NT2/D1 (cell line): ENCODE data around the gene NANOS2.
"Not testable (repeated sequence)": the region's sequence is repeated elsewhere in the genome, so short reads cannot be mapped to it uniquely, and the experiment has no call there.

Experiments
- DNase-seq: peaks from one replicate; pipeline ENCODE4 v3.0.0-alpha.2; 2011; ENCODE audit warnings: low read depth, low spot score
- H3K27me3 ChIP-seq: 2 replicates; pipeline ENCODE4 v1.6.0; 2011; ENCODE audit warnings: mild to moderate bottlenecking; ENCODE audit not compliant: insufficient read length, insufficient read depth
- H3K36me3 ChIP-seq: 2 replicates; pipeline ENCODE4 v1.6.1; 2011; ENCODE audit warnings: mild to moderate bottlenecking, low read length, mixed read lengths; ENCODE audit not compliant: insufficient read depth, insufficient read length
- H3K4me1 ChIP-seq: 2 replicates; pipeline ENCODE4 v1.5.1; 2011; ENCODE audit not compliant: insufficient read depth, insufficient read length
- H3K4me3 ChIP-seq: 2 replicates; pipeline ENCODE4 v1.5.1; 2011; ENCODE audit warnings: low read depth; ENCODE audit not compliant: insufficient read length
- H3K9ac ChIP-seq: 2 replicates; pipeline ENCODE4 v1.6.0; 2011; ENCODE audit warnings: low read depth; ENCODE audit not compliant: insufficient read length
- H3K9me3 ChIP-seq: 2 replicates; pipeline ENCODE4 v1.5.1; 2011; ENCODE audit warnings: mild to moderate bottlenecking, low read length; ENCODE audit not compliant: insufficient read depth
- SUZ12 ChIP-seq: IDR thresholded peaks from 2 replicates; pipeline ENCODE4 v1.6.1; 2011; ENCODE audit not compliant: insufficient read length, insufficient read depth; ENCODE audit errors: extremely low read depth
- YY1 ChIP-seq: IDR thresholded peaks from 2 replicates; pipeline ENCODE4 v1.6.1; 2011; ENCODE audit not compliant: insufficient read length, insufficient read depth
- ZNF274 ChIP-seq: IDR thresholded peaks from 2 replicates; pipeline ENCODE4 v1.6.1; 2011; ENCODE audit warnings: mild to moderate bottlenecking, low read depth, low read length

The NANOS2 gene

GRCh38 chr19:45900738-45901431 is 13.7 kb downstream of the NANOS2 start:
- no peaks in the 10 kb centered on the region for H3K9me3 ChIP-seq
- peaks cover 18% of the 10 kb centered on the region for H3K27me3 ChIP-seq
- peaks cover 3% of the 10 kb centered on the region for H3K36me3 ChIP-seq
- H3K9ac ChIP-seq: peak overlapping the region; percentile 74
- peaks cover 3% of the 10 kb centered on the region for H3K4me1 ChIP-seq
- DNase-seq: no peak
- no peak for TF ChIP-seq YY1
- H3K4me3 ChIP-seq: peak overlapping the region; percentile 46

DNA sequence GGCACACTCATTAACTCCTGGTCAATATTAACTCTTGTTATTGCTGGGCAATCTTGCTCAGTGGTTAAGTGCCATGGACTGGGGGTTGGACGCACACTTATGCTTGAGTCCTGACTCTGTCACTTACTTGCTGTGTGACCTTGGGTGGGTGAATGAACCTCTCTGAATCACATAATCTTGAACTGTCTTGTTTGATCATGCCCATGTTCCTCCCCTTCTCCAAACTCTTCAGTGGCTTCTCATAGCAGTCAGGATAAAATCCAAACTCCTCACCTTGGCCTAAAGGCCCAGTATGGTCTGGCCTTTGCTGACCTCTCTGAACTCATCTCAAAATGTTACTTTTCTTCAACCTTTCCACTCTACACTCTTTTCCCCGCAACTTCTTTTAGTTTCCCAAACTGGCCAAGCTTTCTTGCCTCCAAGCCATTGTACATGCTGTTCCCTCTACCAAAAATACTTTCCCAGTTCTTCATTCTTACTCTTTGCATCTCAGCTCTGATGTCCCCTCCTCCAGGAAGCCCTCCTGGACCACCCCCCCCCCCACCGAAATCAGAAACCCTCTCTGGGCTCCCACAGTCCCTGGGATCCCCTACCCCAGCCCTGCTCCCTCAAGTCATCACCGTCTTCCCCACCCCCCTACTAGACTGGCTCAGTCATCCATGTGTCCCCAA is 14.5 kb downstream of the NANOS2 start:
- H3K4me1 ChIP-seq: peaks cover 6% of the 10 kb centered on the region
- DNase-seq: no peak
- no peaks in the 10 kb centered on the region for H3K9me3 ChIP-seq
- H3K36me3 ChIP-seq: peaks cover 3% of the 10 kb centered on the region
- TF ChIP-seq SUZ12: no peak
- no peak overlapping the region for H3K9ac ChIP-seq
- no peak overlapping the region for H3K4me3 ChIP-seq
- peaks cover 18% of the 10 kb centered on the region for H3K27me3 ChIP-seq

GRCh38 chr19:45899253-45899652 is 15.3 kb downstream of the NANOS2 start:
- DNase-seq: no peak
- peaks cover 3% of the 10 kb centered on the region for H3K36me3 ChIP-seq
- no peak overlapping the region for H3K4me3 ChIP-seq
- no peak for TF ChIP-seq YY1
- no peak for TF ChIP-seq SUZ12
- TF ChIP-seq ZNF274: no peak
- no peaks in the 10 kb centered on the region for H3K9me3 ChIP-seq
- no peak overlapping the region for H3K9ac ChIP-seq
- H3K27me3 ChIP-seq: peaks cover 18% of the 10 kb centered on the region
- peaks cover 6% of the 10 kb centered on the region for H3K4me1 ChIP-seq

- DNase-seq: no peak
- TF ChIP-seq YY1 (no peak), ZNF274 (no peak), SUZ12 (no peak)
- H3K36me3 ChIP-seq: peaks cover 3% of the 10 kb centered on the region
- peaks cover 18% of the 10 kb centered on the region for H3K27me3 ChIP-seq
- H3K4me1 ChIP-seq: peaks cover 6% of the 10 kb centered on the region
- H3K9me3 ChIP-seq: no peaks in the 10 kb centered on the region
- no peak overlapping the region for H3K4me3 ChIP-seq
- no peak overlapping the region for H3K9ac ChIP-seq
These were observed 17.2 kb downstream of the NANOS2 start for GRCh38 chr19:45897261-45897812.

GRCh38 chr19:45895983-45896599 is 18.5 kb downstream of the NANOS2 start:
- not testable (repeated sequence) for H3K9ac ChIP-seq, H3K9me3 ChIP-seq, H3K36me3 ChIP-seq, H3K4me3 ChIP-seq, H3K4me1 ChIP-seq, DNase-seq
- peaks cover 12% of the 10 kb centered on the region for H3K27me3 ChIP-seq

DNA sequence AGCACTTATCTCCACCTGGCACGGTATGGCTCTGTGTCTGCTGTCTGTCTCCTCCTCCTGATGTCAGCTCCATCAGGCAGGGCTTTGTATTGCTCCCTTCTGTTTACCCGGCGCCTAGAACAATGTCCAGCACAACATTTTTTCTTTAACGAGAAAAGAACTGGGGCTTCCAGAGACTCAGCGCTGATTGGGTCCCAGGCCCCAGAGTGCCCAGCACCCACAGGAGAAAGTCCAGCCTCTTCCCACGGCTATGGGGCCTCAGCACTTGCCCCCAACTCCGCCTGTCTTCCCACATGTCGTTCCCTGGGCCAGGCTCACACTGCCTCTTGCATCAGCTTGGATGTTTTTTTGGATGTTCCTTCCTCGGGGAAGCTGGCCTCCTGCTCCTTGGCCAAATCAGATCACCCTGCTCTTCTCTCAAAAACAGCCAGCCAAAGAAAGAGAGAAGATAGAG is 19.0 kb downstream of the NANOS2 start:
- H3K4me1 ChIP-seq: peaks cover 3% of the 10 kb centered on the region
- H3K36me3 ChIP-seq: peaks cover 3% of the 10 kb centered on the region
- DNase-seq: no peak
- TF ChIP-seq SUZ12: no peak
- no peak for TF ChIP-seq YY1
- no peak for TF ChIP-seq ZNF274
- H3K9me3 ChIP-seq: no peaks in the 10 kb centered on the region
- no peak overlapping the region for H3K4me3 ChIP-seq
- H3K27me3 ChIP-seq: peaks cover 7% of the 10 kb centered on the region
- H3K9ac ChIP-seq: no peak overlapping the region

DNA sequence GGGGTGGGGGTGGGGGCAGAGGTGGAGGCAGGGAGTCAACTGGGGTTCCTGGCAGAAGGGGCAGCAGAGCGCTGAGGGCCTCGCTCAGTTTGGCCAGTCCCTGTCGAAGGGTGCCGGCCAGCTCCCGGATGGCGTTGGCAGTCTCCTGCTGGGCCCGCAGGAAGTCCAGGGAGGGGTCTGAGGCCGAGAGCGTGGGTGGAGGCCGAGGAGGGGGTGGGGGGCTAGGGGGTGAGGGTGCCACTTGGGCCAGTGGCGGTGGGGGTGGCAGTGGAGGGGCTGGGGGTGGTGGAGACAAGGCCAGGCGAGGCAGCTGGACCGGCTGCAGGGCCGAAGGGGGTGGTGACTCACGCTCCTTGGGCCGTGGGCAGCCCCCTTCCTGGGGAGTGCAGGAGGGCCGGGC is 23.7 kb downstream of the NANOS2 start:
- Histone ChIP-seq H3K4me1 (peaks cover 3% of the 10 kb centered on the region), H3K9me3 (no peaks in the 10 kb centered on the region), H3K4me3 (no peak overlapping the region), H3K27me3 (no peaks in the 10 kb centered on the region), H3K9ac (no peak overlapping the region), H3K36me3 (no peaks in the 10 kb centered on the region)
- TF ChIP-seq SUZ12: no peak
- no peak for TF ChIP-seq ZNF274
- no peak for TF ChIP-seq YY1
- DNase-seq: no peak
